Measurements from ENCODE around the gene VSTM4.

The VSTM4 gene

DNA sequence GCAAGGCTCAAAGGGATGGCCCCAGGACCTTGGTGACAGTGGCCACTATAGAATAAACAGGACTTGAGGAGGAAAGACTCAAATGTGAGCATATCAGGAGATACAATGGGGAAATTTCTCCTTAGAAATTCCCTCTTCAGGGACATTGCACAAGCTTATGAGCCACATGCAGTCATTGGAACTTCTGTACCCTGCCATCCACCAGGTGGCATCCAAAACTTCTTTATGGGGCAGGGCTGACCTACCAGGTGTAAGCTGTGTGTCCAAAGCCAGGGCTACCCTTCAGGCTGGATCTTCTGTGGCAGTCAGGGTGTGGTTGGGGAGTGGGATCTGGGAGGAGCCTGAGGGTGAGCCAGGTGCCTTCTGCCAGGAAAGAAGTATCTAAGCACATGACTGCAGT, 139.1 kb downstream of the VSTM4 start:
- no peak overlapping the region for H3K4me3 ChIP-seq (replicated peaks in 1 of 2; ENCODE audit: low read depth in 2 of 2, low read length in 2 of 2)
- peak; percentile 6 to 17 for DNase-seq (ENCODE audit: low read depth in 2 of 2)
- TF ChIP-seq, protein P1, sequence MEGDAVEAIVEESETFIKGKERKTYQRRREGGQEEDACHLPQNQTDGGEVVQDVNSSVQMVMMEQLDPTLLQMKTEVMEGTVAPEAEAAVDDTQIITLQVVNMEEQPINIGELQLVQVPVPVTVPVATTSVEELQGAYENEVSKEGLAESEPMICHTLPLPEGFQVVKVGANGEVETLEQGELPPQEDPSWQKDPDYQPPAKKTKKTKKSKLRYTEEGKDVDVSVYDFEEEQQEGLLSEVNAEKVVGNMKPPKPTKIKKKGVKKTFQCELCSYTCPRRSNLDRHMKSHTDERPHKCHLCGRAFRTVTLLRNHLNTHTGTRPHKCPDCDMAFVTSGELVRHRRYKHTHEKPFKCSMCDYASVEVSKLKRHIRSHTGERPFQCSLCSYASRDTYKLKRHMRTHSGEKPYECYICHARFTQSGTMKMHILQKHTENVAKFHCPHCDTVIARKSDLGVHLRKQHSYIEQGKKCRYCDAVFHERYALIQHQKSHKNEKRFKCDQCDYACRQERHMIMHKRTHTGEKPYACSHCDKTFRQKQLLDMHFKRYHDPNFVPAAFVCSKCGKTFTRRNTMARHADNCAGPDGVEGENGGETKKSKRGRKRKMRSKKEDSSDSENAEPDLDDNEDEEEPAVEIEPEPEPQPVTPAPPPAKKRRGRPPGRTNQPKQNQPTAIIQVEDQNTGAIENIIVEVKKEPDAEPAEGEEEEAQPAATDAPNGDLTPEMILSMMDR (IDR thresholded peaks at IDR 0.05; ENCODE audit: low read depth, low read length), result no peak

DNA sequence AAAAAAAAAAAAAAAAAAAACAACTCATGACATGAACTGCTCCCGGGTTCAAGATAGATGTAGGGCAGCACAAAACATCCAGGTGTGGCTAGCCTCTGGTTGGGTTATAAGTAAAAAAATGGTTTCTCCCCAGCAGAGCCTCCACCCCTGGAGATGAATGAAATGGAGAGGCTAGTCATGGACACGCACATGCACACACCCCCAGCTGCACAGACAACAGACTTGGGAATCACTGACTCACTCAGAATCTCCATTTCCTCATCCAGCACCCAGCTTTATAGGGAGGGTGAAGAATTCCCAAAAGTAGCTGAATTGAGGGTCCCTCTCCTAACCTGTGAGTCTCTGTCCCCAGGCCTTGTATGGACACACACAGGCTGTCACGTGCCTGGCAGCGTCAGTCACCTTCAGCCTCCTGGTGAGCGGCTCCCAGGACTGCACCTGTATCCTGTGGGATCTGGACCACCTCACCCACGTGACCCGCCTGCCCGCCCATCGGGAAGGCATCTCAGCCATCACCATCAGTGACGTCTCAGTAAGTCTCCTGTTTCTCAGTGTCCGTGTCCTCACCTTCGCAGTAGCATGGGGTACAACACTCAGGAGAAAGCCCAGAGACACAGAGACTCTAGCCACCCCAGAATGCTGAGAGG, 140.7 kb downstream of the VSTM4 start:
- no peak overlapping the region for H3K4me3 ChIP-seq (replicated peaks in 1 of 2; ENCODE audit: low read depth in 2 of 2, low read length in 2 of 2)
- no peak for DNase-seq (ENCODE audit: low read depth in 2 of 2)
- TF ChIP-seq, protein P1 (IDR thresholded peaks at IDR 0.05; ENCODE audit: low read depth, low read length), result no peak

DNA sequence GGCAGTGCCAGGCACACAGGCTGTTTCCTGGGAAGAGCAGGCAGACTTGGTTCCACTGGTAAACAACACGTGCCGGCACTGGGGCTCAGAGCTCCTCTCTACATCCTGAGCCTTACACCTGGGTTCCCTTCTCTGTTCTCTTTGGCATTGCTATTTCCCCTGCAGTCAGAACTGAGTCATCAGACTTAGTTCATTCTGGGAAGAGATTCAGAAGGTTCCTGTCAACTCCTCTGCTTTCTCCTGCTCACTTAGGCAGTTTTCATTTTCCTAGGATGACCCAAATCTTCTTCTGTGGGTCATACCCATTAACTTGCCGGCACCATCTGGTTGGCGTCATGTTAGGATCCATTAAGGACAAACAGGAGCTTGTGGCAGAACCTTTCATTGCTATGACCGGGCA, 142.3 kb downstream of the VSTM4 start:
- no peak for DNase-seq (ENCODE audit: low read depth in 2 of 2)
- no peak overlapping the region for H3K4me3 ChIP-seq (replicated peaks in 1 of 2; ENCODE audit: low read depth in 2 of 2, low read length in 2 of 2)
- TF ChIP-seq, protein P1 (IDR thresholded peaks at IDR 0.05; ENCODE audit: low read depth, low read length), result no peak

DNA sequence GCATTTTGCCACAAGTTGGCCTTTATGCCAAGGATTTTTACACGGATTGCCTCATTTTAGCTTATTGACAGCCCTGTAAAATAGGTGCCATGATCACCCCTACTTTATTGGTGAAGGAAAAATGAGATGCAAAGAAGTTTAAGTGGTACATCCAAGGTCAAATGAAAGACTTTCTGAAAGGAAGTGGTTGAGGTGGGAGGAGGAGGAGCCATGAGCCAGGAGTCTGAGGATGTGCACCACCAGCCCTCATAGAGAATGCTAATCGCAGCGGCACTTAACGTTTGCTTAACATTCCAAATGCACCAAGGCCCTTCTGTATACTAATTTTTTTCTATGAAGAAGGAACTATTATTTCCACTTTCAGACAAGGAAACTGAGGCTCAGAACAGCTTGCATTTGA, 144.7 kb downstream of the VSTM4 start:
- TF ChIP-seq, protein P1 (IDR thresholded peaks at IDR 0.05; ENCODE audit: low read depth, low read length), result no peak
- H3K4me3 ChIP-seq (replicated peaks in 1 of 2; ENCODE audit: low read depth in 2 of 2, low read length in 2 of 2), result no peak overlapping the region
- DNase-seq (ENCODE audit: low read depth in 2 of 2), result no peak

DNA sequence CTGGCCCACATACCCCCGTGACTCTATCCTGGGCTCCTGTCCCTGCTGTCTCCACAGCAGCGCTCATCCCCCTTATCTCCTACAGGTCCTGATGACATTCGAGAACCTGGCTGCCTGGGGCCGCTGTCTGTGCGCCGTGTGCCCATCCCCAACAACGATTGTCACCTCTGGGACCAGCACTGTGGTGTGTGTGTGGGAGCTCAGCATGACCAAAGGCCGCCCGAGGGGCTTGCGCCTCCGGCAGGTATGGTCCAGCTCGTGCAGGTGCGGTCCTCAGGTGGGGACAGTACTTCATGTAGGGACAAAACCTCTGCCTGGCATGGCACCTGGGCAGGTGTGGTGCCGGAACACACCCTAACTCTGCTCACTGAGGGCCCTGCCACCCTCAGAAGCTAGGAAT, 145.3 kb downstream of the VSTM4 start:
- DNase-seq (ENCODE audit: low read depth in 2 of 2), result no peak
- H3K4me3 ChIP-seq (replicated peaks in 1 of 2; ENCODE audit: low read depth in 2 of 2, low read length in 2 of 2), result no peak overlapping the region
- TF ChIP-seq, protein P1 (IDR thresholded peaks at IDR 0.05; ENCODE audit: low read depth, low read length), result no peak

DNA sequence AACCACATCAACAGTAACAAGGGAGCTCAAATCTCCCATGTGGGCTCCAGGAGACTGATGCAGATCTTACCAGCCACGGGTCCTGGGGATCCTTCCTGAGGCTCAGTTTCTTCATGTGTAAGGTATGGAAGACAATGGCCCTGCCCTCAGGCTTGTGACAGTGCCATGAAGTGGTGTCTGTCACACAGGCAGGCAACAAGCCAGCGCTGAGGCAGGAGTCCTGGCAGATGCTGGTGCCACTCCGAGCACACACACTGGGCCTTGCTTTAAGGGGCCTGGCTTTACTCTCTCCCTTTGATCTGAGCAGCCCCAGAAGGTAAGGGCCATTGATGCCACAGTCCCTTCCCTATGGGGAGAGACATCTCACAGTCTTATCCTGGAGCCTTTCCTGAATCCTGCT, 147.3 kb downstream of the VSTM4 start:
- DNase-seq (ENCODE audit: low read depth in 2 of 2), result no peak
- no peak overlapping the region for H3K4me3 ChIP-seq (replicated peaks in 1 of 2; ENCODE audit: low read depth in 2 of 2, low read length in 2 of 2)
- TF ChIP-seq, protein P1 (IDR thresholded peaks at IDR 0.05; ENCODE audit: low read depth, low read length), result no peak

DNA sequence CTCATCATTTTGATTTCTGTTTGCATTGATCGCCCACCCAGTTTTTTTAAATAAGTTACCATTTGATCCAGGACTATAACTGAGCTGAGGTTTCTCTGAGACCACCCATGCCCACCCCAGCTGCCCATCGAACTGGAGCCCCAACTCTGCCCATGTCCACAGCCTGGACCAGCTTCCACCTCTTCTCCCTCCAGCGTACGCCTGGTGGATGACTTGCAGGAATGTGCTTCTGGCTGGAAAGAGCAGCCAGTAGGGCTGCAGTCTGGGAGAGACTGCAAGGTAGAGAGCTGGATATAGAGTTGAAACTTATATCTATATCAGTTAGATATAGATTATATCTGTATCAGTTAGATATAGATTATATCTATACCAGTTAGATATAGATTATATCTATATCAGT, 149.9 kb downstream of the VSTM4 start:
- H3K4me3 ChIP-seq (replicated peaks in 1 of 2; ENCODE audit: low read depth in 2 of 2, low read length in 2 of 2), result no peak overlapping the region
- DNase-seq (ENCODE audit: low read depth in 2 of 2), result no peak
- TF ChIP-seq, protein P1 (IDR thresholded peaks at IDR 0.05; ENCODE audit: low read depth, low read length), result no peak

Measured in cardiac fibroblast (primary cell).